ENCODE results near the gene UFSP1.

The UFSP1 gene

GRCh38 chr7:100894860-100895700, 5.6 kb upstream of the UFSP1 start:
- peak; percentile 50 for DNase-seq

DNA sequence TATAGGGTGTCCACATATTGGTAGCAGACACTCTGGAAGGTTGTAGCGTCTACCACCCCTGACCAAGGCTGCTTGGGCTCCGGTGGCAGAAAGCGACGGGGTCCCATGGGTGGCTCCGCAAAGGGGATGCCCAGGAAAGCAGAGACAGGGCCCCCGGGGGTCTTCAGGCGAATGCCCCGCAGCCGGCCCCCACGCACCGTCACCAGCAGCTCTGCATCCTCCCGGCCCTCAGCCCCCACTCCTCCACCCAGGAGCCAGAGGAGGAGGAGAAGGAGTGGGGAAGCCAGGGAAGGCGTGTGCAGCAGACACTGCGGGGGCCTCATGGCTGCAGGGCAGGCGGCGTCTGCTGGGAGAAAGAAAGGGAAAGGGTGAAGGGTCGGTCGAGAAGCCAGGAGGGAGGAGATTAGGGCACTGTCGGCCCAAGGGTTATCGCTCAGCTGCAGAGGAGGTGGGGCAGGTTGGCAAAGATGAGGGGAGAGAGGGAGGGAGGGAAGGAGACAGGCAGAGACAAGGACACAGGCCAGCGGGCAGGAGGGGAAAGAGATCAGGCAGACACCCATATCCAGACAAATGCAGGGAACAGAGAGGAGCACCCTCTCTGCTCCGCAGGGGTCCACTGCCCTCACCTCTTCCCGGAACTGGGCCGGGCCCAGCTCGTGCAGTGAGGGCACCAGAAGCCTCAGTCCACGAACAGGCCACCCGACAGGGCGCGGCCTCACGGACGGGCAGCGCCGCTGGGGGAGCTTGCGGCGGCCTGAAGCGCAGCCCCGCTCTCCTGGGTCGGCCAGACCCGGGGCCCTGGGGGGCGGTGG, 4.6 kb upstream of the UFSP1 start:
- DNase-seq, result no peak

DNA sequence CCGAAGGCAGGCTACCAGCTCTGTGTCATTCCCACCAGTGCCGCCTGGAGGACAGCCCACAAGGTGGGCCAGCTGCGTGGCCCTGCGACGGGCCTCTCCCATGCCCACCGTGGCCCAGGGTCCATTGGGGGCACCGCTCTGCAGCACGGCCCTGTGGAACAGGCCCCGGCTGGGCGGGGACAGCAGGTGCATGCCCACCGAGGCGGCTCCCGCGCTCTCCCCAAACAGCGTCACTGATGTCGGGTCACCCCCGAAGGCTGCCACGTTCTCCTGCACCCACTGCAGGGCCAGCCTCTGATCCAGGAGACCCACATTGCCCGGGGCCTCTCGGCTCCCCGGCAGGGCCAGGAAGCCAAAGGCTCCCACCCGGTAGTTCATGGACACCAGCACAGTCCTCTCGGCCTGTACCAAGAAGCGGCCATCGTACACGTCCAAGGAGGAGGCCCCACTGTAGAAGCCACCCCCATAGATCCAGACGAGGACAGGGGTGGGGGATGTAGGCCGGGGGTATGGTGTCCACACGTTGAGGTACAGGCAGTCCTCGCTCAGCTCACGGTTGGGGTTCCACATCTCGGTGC, 3.9 kb upstream of the UFSP1 start:
- no peak for DNase-seq

DNA sequence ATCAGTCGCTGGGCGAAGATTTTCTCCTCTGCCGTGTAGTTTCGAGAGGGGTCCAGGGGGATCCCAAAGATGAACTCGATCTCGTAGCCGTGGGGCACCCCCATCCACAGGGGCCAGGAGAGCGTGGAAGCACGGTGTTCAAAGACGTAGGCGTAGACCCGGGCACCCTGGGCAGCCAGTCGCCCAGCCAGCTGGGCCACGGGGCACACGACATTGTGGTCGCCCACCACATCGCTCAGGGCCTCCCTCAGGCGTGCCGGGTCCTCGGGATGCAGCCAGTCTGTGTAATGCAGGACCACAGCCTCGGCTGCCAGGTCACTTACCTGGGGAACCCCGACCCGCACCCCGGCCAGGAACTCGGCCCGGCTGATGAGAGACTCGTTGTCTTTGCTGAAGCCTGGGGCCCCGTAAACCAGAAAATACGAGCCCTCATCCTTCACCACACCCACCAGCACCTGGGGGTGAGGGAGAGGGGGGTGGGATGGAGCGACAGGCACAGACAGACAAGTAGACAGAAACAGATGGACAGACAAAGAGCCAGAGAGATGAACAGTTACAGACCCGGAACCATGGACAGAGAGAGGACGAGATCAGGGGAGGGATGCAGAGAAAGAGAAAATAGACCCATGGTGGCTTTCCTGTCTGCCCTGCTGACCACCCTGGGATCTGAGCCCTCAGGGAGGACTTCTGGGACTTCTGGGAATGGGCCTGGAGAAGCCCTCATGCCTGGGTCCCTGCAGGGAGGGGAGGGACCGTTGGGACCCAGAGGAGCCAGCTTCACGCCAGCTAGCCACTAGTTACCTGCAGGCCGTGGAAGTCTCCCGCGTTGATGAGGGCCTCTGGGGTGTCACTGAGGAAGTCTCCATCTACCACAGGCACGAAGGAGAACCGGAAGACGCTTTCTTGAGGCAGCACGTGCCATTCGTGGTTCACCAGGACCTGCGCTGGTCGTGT, 3.1 kb upstream of the UFSP1 start:
- DNase-seq, result no peak

DNA sequence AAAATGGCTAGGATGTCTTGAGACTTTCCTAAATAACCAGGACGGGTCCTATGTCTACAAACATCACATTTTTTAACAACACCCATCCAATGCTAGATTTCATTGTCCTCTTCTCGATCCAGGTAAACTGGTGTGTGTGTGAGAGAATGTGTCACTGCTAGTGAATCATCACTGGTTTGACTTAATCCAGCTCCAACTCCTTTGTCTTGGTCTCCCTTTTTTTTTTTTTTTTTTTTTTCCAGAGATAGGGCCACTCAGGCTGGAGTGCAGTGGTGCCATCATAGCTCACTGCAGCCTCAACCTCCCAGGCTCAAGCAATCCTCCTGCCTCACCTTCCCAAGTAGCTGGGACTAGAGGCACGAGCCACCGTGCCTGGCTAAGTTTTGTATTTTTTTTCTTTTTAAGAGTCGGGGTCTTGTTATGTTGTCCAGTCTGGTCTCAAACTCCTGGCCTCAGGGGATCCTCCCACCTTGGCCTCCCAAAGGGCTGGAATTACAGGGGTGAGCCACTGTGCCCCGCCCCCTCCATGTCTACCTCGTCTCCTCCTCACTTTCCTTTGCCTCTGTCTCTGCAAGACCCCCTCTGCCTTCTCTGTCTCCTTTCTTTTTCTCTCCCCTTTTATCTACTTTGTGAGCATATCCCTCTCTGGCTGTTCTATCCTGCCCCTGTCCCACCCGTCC, 2.2 kb upstream of the UFSP1 start:
- DNase-seq, result no peak

- DNase-seq, result peak; percentile 22
Observed at GRCh38 chr7:100890653-100891567, 1.4 kb upstream of the UFSP1 start.

DNA sequence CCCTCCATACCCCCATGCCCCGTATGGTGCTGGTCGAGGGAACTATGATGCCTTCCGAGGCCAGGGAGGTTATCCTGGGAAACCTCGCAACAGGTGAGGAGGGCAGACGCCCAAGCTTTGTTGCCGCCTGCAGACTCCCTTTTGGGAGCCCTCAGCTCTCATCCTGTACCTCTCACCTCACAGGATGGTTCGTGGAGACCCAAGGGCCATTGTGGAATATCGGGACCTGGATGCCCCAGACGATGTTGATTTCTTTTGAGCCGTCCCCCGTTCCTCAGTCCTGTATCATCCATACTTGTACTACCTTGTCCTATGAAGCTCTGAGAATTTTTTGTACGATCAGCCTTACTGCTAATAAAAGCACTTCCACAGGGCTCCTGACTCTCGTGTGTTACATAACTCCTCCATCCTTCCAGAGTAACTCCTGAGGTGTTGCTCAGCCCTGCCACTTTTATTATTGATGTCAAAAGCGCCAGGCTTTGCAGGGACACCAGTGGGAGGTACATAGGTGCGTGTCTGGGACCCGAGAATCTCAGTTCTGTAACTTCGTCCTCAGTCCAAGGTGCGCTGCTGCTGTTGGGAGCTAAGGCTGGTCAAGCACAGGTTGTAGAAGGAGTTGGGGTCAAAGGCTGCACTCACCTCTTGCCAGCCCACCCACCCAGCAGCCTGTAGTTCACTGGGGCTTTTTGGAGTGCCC, 1.1 kb downstream of the UFSP1 start:
- no peak for DNase-seq

GRCh38 chr7:100887516-100888290, 1.8 kb downstream of the UFSP1 start:
- DNase-seq, result no peak

GRCh38 chr7:100886936-100887515, 2.5 kb downstream of the UFSP1 start:
- no peak for DNase-seq

GRCh38 chr7:100886142-100886935, 3.2 kb downstream of the UFSP1 start:
- no peak for DNase-seq

DNA sequence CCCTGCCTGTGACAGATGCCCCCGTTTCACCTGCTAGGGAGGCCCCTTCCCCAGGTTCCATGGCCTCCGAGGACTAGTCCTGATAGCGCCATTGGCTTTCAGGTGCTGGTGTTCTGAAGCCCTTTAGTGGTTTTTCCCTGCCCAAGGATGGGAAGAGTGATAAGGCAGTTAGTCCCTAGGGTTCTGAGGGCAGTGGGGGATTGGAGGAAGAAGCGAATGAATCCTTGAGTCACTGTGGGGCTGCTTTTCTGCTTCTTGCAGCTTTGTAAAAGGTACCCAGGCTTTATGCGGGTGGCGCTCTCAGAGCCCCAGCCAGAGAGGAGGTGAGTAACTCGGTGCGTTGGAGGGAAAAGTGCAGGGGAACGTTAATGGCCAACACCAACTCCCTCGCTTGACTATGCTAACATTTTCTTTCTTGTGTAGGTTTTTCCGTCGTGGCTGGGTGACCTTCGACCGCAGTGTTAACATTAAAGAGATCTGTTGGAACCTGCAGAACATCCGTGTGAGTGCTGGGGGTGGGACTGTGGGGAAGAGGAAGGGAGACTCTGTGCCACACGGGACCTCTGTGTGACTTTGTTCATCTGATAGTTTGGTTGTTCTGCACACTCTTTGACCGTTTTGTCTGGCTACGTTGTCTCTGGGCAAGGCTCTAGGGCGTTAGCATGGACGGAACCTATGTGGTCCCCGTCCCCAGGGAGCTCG, 3.9 kb downstream of the UFSP1 start:
- no peak for DNase-seq

- DNase-seq, result no peak
Observed at GRCh38 chr7:100884736-100885439, 4.6 kb downstream of the UFSP1 start.

GRCh38 chr7:100882785-100883526, 6.6 kb downstream of the UFSP1 start:
- DNase-seq, result no peak

- DNase-seq, result no peak
Observed at GRCh38 chr7:100882201-100882600, 7.3 kb downstream of the UFSP1 start.

- DNase-seq, result no peak
Observed at GRCh38 chr7:100881136-100881535, 8.4 kb downstream of the UFSP1 start.

GRCh38 chr7:100880645-100881044, 8.9 kb downstream of the UFSP1 start:
- no peak for DNase-seq
